Stimulated activated CD4-positive, alpha-beta T cell treated with anti-CD3 and anti-CD28 coated beads, Interleukin-12 subunit alpha, Interleukin-12 subunit beta, amount 100 ng/mL, for 4 hours (primary cell): ENCODE results near the gene USP36.
"Not testable (repeated sequence)": the region's sequence is repeated elsewhere in the genome, so short reads cannot be mapped to it uniquely, and the experiment has no call there.

ENCODE experiments used
- DNase-seq: peaks from one replicate; pipeline ENCODE4 v3.0.0-alpha.2; 2020

USP36 gene

GRCh38 chr17:78840780-78841611, at the start of gene USP36:
TSS of gene USP36 (minus strand) at chr17:78840814. CDS start at chr17:78836363, 4,451 bp downstream.
- DNase-seq = peak; percentile 100

GRCh38 chr17:78890096-78890495, 49.5 kb upstream of the USP36 start:
- DNase-seq = not testable (repeated sequence)

GRCh38 chr17:78889531-78889930, 48.9 kb upstream of the USP36 start:
- DNase-seq = no peak

- DNase-seq = no peak
These were observed 48.4 kb upstream of the USP36 start for GRCh38 chr17:78888941-78889518.

GRCh38 chr17:78886954-78887353, 46.3 kb upstream of the USP36 start:
- DNase-seq = no peak

- no peak for DNase-seq
These were observed 45.3 kb upstream of the USP36 start for GRCh38 chr17:78885956-78886355.

- no peak for DNase-seq
These were observed 44.5 kb upstream of the USP36 start for GRCh38 chr17:78884876-78885667.

- DNase-seq = no peak
These were observed 43.7 kb upstream of the USP36 start for GRCh38 chr17:78884148-78884825.

- DNase-seq = no peak
These were observed 43.0 kb upstream of the USP36 start for GRCh38 chr17:78883533-78884131.

- DNase-seq = no peak
These were observed 42.5 kb upstream of the USP36 start for GRCh38 chr17:78883089-78883532.

GRCh38 chr17:78882540-78883088, 42.0 kb upstream of the USP36 start:
- no peak for DNase-seq

GRCh38 chr17:78879635-78880186, 39.1 kb upstream of the USP36 start:
- DNase-seq = peak; percentile 20

GRCh38 chr17:78878871-78879527, 38.4 kb upstream of the USP36 start:
- DNase-seq = no peak

GRCh38 chr17:78878261-78878660, 37.6 kb upstream of the USP36 start:
- no peak for DNase-seq

GRCh38 chr17:78876954-78877517, 36.4 kb upstream of the USP36 start:
- DNase-seq = not testable (repeated sequence)

- no peak for DNase-seq
These were observed 35.5 kb upstream of the USP36 start for GRCh38 chr17:78876094-78876597.

GRCh38 chr17:78875363-78876093, 34.9 kb upstream of the USP36 start:
- no peak for DNase-seq

GRCh38 chr17:78873519-78874340, 33.1 kb upstream of the USP36 start:
- DNase-seq = no peak

GRCh38 chr17:78872486-78872885, 31.9 kb upstream of the USP36 start:
- DNase-seq = no peak
